Measurements from ENCODE around the gene VPS11.

DNA sequence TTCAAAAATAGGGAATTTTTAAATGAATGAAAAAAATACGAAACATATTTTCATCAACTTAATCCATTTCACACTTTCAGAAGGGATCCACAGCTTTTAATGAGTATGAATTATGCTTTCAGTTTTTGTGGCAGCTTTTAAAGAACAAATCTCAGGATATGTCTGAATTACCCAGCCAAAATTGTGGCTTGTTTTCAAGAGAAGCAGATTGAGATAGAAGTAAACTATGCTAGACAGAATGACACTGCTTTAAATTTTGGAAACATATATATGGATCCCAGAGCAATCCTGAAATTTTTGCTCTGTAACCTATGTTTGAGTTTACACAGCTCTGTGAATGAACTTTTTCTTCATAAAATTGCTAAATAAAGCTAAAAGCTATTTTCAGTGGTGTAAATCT lies 51.3 kb downstream of the VPS11 start:
- TF ChIP-seq POLR2A (IDR thresholded peaks at IDR 0.05), result no peak
- TF ChIP-seq POLR2AphosphoS5 (IDR thresholded peaks at IDR 0.05), result no peak
